Kidney epithelial cell (primary cell): Measurements from ENCODE around the gene MRPL40. TPM values are rescaled to one million over a fixed set of nuclear protein-coding genes. Genes with fewer than 3 reads are reported as not detected.
A peak's percentile ranks its signal among the peaks of the same experiment; 100 is the strongest.

Source experiments
- DNase-seq: peaks from one replicate; pipeline ENCODE4 v3.0.0-alpha.2; 2010; ENCODE audit warnings: low read depth
- H3K27me3 ChIP-seq: 2 replicates; pipeline ENCODE4 v1.6.0; 2011; ENCODE audit warnings: low read length; ENCODE audit not compliant: control insufficient read depth, insufficient read depth
- H3K36me3 ChIP-seq: 2 replicates; pipeline ENCODE4 v1.5.1; 2011; ENCODE audit warnings: low read length; ENCODE audit not compliant: control insufficient read depth, insufficient read depth
- H3K4me3 ChIP-seq: 2 replicates; pipeline ENCODE4 v1.5.1; 2011; ENCODE audit warnings: low read depth, mild to moderate bottlenecking, control low read depth, low read length
- CTCF ChIP-seq: IDR thresholded peaks from 2 replicates; pipeline ENCODE4 v1.5.1; 2011; ENCODE audit warnings: mild to moderate bottlenecking, moderate library complexity, low read length, control low read depth, inconsistent platforms; ENCODE audit not compliant: insufficient read depth, poor library complexity, severe bottlenecking
- total RNA-seq: library from RNA; depleted of rRNA; stranded (reverse); fragments of >200 nt; gene quantifications from 2 replicates; pipeline ENCODE4 v1.2.3, GENCODE V29; 2015

MRPL40 gene
- total RNA-seq, 1 donor from 2014 or later: 47.2 TPM

- H3K27me3 ChIP-seq: no peaks in the 10 kb centered on the region
- no peaks in the 10 kb centered on the region for H3K36me3 ChIP-seq
- no peak overlapping the region for H3K4me3 ChIP-seq
- no peak for TF ChIP-seq CTCF
- no peak for DNase-seq
Observed at GRCh38 chr22:19419464-19420178, 12.7 kb upstream of the MRPL40 start.

DNA sequence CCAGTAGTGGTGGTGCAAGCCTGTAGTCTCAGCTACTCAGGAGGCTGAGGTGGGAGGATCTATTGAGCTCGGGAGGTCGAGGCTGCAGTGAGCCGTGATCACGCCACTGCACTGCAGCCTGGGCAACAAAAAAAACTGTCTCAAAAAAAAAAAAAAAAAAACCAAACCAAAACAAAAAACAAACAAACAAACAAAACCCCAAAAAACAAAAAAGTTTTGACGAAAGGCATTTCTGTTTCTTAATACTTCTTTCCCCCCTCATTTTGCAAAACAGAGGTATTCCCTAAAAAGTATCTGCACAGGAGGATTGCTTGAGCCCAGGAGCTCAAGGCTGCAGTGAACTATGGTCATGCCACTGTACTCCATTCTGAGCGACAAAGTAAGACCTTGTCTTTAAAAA is 12.0 kb upstream of the MRPL40 start:
- Histone ChIP-seq H3K27me3 (no peaks in the 10 kb centered on the region), H3K4me3 (no peak overlapping the region), H3K36me3 (no peaks in the 10 kb centered on the region)
- TF ChIP-seq CTCF: no peak
- DNase-seq: no peak

GRCh38 chr22:19422440-19423301 is 9.7 kb upstream of the MRPL40 start:
- H3K4me3 ChIP-seq: no peak overlapping the region
- DNase-seq: no peak
- no peak for TF ChIP-seq CTCF
- no peaks in the 10 kb centered on the region for H3K36me3 ChIP-seq
- H3K27me3 ChIP-seq: no peaks in the 10 kb centered on the region

GRCh38 chr22:19424186-19424500 is 8.2 kb upstream of the MRPL40 start:
- DNase-seq: no peak
- no peaks in the 10 kb centered on the region for H3K27me3 ChIP-seq
- TF ChIP-seq CTCF: no peak
- no peaks in the 10 kb centered on the region for H3K36me3 ChIP-seq
- H3K4me3 ChIP-seq: no peak overlapping the region

DNA sequence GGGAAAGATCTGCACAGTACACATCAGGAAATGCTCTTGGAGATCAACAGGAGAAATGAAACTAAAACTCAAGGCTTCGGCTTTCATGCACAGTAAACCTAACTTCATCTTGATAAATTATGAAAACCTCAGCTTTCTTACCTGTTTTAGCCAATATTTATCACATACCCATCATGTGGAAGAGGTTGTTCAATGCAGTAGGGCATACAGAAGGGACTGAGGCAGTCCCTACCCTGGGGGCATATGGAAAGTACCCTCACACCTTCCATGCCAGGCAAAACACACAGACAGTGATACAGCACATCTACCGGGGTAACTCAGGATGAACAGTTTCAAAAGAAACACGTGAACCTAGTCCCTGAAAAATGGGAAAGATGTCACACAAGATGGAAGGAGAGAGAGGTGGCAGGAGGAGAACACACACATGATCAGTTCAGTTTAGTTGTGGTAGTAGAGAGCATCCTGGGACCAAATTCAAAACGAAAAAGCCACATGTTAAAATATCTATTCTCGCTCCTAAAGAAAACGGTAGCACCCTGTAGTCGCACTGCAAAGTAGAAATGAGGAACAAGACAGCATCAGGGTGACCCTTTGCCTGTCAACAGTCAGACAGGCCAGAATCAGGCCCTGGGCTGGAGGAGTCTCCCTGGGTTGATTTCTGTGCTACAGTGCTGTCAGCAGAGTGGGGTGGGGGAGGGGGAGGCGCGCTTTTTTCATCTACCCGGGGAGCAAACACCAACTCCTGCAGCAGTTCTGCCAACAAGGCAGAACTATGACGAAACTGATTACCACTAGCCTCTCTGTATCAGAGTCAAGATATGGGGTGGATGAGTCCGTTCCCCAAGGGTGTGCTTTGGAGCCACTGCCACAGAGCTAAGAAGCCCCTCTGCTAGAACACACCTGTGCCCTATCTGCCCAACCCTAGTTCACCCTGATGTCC is 2.1 kb upstream of the MRPL40 start:
- no peaks in the 10 kb centered on the region for H3K36me3 ChIP-seq
- H3K4me3 ChIP-seq: peak overlapping the region; percentile 64
- H3K27me3 ChIP-seq: no peaks in the 10 kb centered on the region
- DNase-seq: no peak
- TF ChIP-seq CTCF: no peak
